LNCAP (cell line): ENCODE measurements around the gene FAM193B.

Source experiments
- CTCF ChIP-seq: fragments of 450-650 bp; IDR thresholded peaks from 2 replicates; pipeline ENCODE4 v1.5.1; 2017; ENCODE audit warnings: mild to moderate bottlenecking

Gene FAM193B

GRCh38 chr5:177553671-177554429 is 513 bp downstream of the FAM193B start:
- no peak for TF ChIP-seq CTCF

- TF ChIP-seq CTCF, result no peak
Measured at GRCh38 chr5:177552839-177553455, 1.4 kb downstream of the FAM193B start.

- no peak for TF ChIP-seq CTCF
Measured at GRCh38 chr5:177550122-177550521, 4.2 kb downstream of the FAM193B start.

GRCh38 chr5:177548495-177548894 is 5.9 kb downstream of the FAM193B start:
- TF ChIP-seq CTCF, result no peak

GRCh38 chr5:177547736-177548135 is 6.6 kb downstream of the FAM193B start:
- no peak for TF ChIP-seq CTCF

GRCh38 chr5:177546258-177546741 is 8.1 kb downstream of the FAM193B start:
- TF ChIP-seq CTCF, result no peak

GRCh38 chr5:177545487-177546257 is 8.7 kb downstream of the FAM193B start:
- no peak for TF ChIP-seq CTCF
